ENCODE results near the gene RPL10. TPM values are rescaled to one million over a fixed set of nuclear protein-coding genes. Genes with fewer than 3 reads are reported as not detected.
A peak's percentile ranks its signal among the peaks of the same experiment; 100 is the strongest.
"Not testable (repeated sequence)": the region's sequence is repeated elsewhere in the genome, so short reads cannot be mapped to it uniquely, and the experiment has no call there.

RPL10 gene
- total RNA-seq, 1 experiment from 2014 or later, result 2,466 TPM

DNA sequence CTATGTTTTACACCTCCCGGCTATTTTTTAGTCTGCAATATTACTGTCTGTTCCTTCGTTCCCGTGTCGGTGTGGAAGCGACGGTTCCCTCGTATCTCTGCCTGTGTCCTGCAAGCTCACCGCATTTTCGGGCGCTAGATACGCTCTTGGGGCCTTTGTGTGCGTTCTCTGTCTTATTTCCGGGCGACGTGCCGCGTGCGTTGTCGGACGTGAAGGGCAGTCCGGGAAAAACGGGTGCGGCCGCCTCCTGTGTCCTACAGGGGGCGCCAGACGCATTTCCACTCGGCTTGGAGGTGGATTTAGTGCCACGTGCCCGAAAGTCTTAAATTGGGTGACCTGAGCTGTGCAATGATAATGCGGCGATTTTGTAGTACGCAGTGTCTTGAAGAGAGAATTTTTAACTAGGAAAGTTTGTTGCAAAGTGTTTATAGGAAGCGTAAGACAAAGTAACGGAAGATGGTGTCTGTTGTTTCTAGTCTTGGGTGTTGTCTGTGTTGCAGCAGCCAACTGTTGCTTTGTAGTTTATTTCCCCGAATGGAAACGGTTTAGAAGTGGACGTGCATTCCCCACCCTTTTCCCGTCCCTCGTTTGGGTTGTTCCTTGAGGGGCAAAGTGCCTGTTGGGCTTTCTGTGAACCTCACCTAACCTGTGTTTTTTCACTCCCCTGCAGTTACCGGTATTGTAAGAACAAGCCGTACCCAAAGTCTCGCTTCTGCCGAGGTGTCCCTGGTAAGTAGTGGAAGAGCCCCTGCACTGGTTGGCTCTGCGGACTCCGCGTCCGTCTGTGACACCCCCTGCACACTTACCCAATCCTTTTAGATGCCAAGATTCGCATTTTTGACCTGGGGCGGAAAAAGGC, 720 bp downstream of the RPL10 start:
- intact Hi-C loops (cut with micrococcal nuclease; ENCODE audit: unreplicated experiment) (no loop called here), in situ Hi-C loops (cut with HindIII; ENCODE audit: low pct_unique_long_range_greater_than_20kb, low sequenced_read_pairs) (no loop called here)
- CTCF ChIA-PET, result interaction anchor here (0.8 kb wide), 1 partner anchor 9 kb away, joined by 3 read pairs; no protein-coding TSS in a partner anchor

DNA sequence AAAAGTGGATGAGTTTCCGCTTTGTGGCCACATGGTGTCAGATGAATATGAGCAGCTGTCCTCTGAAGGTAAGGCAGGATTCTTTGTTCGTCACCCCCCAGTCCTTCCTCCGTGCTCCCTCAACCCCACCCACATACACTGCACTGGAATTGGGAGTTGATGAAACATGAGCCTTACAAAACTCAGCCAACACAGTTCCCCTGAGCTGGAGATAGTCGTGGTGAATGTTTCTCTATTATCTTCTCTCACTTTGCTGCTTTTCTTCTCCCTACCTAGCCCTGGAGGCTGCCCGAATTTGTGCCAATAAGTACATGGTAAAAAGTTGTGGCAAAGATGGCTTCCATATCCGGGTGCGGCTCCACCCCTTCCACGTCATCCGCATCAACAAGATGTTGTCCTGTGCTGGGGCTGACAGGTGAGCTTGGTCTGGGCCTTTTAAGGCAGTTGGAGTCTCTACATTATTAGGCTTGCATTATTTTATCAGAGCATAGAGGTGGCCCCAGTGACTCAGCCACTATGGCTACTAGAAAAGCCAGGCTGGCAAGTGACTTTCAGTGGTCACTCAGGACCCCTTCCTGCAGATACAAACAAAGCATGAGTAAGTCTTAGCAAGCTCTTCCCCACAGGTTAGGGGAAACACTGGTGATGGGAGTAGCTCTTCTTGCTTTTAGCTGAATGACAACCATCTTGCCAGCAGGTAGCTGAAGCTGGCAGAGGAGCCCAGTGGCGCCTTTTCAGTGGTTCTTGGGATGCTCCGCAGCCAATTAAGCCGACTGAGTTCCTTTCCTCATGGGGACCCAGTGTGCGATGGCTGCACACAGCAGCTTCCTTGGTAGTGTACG, 1.6 kb downstream of the RPL10 start:
- DNase-seq (ENCODE audit: low read depth, low spot score) (no peak), ATAC-seq (no peak)
- TF ChIP-seq, protein P1, sequence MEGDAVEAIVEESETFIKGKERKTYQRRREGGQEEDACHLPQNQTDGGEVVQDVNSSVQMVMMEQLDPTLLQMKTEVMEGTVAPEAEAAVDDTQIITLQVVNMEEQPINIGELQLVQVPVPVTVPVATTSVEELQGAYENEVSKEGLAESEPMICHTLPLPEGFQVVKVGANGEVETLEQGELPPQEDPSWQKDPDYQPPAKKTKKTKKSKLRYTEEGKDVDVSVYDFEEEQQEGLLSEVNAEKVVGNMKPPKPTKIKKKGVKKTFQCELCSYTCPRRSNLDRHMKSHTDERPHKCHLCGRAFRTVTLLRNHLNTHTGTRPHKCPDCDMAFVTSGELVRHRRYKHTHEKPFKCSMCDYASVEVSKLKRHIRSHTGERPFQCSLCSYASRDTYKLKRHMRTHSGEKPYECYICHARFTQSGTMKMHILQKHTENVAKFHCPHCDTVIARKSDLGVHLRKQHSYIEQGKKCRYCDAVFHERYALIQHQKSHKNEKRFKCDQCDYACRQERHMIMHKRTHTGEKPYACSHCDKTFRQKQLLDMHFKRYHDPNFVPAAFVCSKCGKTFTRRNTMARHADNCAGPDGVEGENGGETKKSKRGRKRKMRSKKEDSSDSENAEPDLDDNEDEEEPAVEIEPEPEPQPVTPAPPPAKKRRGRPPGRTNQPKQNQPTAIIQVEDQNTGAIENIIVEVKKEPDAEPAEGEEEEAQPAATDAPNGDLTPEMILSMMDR (IDR thresholded peaks at IDR 0.05), result no peak
- TF ChIP-seq SIN3A (IDR thresholded peaks at IDR 0.05; ENCODE audit: borderline replicate concordance, insufficient read depth, low read depth, low read length) (no peak), POLR2AphosphoS5 (IDR thresholded peaks at IDR 0.05; ENCODE audit: low read depth, low read length) (no peak), TCF7L2 (IDR thresholded peaks at IDR 0.05; ENCODE audit: low read depth, low read length) (no peak)
- TF ChIP-seq, protein P2, sequence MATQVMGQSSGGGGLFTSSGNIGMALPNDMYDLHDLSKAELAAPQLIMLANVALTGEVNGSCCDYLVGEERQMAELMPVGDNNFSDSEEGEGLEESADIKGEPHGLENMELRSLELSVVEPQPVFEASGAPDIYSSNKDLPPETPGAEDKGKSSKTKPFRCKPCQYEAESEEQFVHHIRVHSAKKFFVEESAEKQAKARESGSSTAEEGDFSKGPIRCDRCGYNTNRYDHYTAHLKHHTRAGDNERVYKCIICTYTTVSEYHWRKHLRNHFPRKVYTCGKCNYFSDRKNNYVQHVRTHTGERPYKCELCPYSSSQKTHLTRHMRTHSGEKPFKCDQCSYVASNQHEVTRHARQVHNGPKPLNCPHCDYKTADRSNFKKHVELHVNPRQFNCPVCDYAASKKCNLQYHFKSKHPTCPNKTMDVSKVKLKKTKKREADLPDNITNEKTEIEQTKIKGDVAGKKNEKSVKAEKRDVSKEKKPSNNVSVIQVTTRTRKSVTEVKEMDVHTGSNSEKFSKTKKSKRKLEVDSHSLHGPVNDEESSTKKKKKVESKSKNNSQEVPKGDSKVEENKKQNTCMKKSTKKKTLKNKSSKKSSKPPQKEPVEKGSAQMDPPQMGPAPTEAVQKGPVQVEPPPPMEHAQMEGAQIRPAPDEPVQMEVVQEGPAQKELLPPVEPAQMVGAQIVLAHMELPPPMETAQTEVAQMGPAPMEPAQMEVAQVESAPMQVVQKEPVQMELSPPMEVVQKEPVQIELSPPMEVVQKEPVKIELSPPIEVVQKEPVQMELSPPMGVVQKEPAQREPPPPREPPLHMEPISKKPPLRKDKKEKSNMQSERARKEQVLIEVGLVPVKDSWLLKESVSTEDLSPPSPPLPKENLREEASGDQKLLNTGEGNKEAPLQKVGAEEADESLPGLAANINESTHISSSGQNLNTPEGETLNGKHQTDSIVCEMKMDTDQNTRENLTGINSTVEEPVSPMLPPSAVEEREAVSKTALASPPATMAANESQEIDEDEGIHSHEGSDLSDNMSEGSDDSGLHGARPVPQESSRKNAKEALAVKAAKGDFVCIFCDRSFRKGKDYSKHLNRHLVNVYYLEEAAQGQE (IDR thresholded peaks at IDR 0.05; ENCODE audit: insufficient read depth in 1 of 2, low read depth in 2 of 2, low read length in 1 of 2), result no peak
- peak overlapping the region; percentile 99 for H3K27ac ChIP-seq (ENCODE audit: low read length)
- CTCF ChIA-PET, result interaction anchor here (0.5 kb wide), 1 partner anchor 100 kb away, joined by 5 read pairs; no protein-coding TSS in a partner anchor
- POLR2A ChIA-PET, result no interaction called here
- peak overlapping the region; percentile 82 to 99 for H3K4me3 ChIP-seq (ENCODE audit: low read depth in 2 of 2, low read length in 2 of 2)
- peaks cover 29% of the 10 kb centered on the region for H3K4me1 ChIP-seq (ENCODE audit: control insufficient read depth, insufficient read depth, low read length)
- peaks cover 10% of the 10 kb centered on the region for H3K36me3 ChIP-seq (ENCODE audit: control insufficient read depth, insufficient read depth, low read length)
- in situ Hi-C loops (cut with HindIII; ENCODE audit: low pct_unique_long_range_greater_than_20kb, low sequenced_read_pairs) (no loop called here), intact Hi-C loops (cut with micrococcal nuclease; ENCODE audit: unreplicated experiment) (no loop called here)
- H3K9me3 ChIP-seq (ENCODE audit: control insufficient read depth, insufficient read depth, low read depth, low read length), result no peaks in the 10 kb centered on the region
- H3K27me3 ChIP-seq (ENCODE audit: control insufficient read depth, insufficient read depth, low read length), result no peaks in the 10 kb centered on the region
- no TSS peak for BruUV-seq (replicated peaks)

More for the DNA sequence above, 720 bp downstream of the RPL10 start:
- peak; percentile 24 for ATAC-seq
- Histone ChIP-seq H3K4me1 (ENCODE audit: control insufficient read depth, insufficient read depth, low read length) (peaks cover 29% of the 10 kb centered on the region), H3K27ac (ENCODE audit: low read length) (peak overlapping the region; percentile 99), H3K9me3 (ENCODE audit: control insufficient read depth, insufficient read depth, low read depth, low read length) (no peaks in the 10 kb centered on the region), H3K27me3 (ENCODE audit: control insufficient read depth, insufficient read depth, low read length) (no peaks in the 10 kb centered on the region), H3K4me3 (ENCODE audit: low read depth in 2 of 2, low read length in 2 of 2) (peak overlapping the region; percentile 82 to 99), H3K36me3 (ENCODE audit: control insufficient read depth, insufficient read depth, low read length) (peaks cover 10% of the 10 kb centered on the region)
- POLR2A ChIA-PET, result interaction anchor here (1.1 to 1.3 kb wide), 2 partner anchors 144 to 148 kb away, joined by 3 read pairs; partner anchors contain the start of genes G6PD and IKBKG
- TF ChIP-seq POLR2AphosphoS5 (IDR thresholded peaks at IDR 0.05; ENCODE audit: low read depth, low read length) (no peak), SIN3A (IDR thresholded peaks at IDR 0.05; ENCODE audit: borderline replicate concordance, insufficient read depth, low read depth, low read length) (no peak), TCF7L2 (IDR thresholded peaks at IDR 0.05; ENCODE audit: low read depth, low read length) (no peak)
- TF ChIP-seq, protein P2 (IDR thresholded peaks at IDR 0.05; ENCODE audit: insufficient read depth in 1 of 2, low read depth in 2 of 2, low read length in 1 of 2), result no peak
- DNase-seq (ENCODE audit: low read depth, low spot score), result no peak
- BruUV-seq (replicated peaks), result TSS peak; percentile 96

GRCh38 chrX:154400369-154400817, 2.2 kb downstream of the RPL10 start:
- POLR2A ChIA-PET; in situ Hi-C loops (cut with HindIII; ENCODE audit: low pct_unique_long_range_greater_than_20kb, low sequenced_read_pairs); intact Hi-C loops (cut with micrococcal nuclease; ENCODE audit: unreplicated experiment); DNase-seq (ENCODE audit: low read depth, low spot score); H3K27me3 ChIP-seq (ENCODE audit: control insufficient read depth, insufficient read depth, low read length); H3K9me3 ChIP-seq (ENCODE audit: control insufficient read depth, insufficient read depth, low read depth, low read length); H3K36me3 ChIP-seq (ENCODE audit: control insufficient read depth, insufficient read depth, low read length); BruUV-seq (replicated peaks); ATAC-seq: not testable (repeated sequence)
- Histone ChIP-seq H3K4me3 (ENCODE audit: low read depth in 2 of 2, low read length in 2 of 2) (peak overlapping the region; percentile 82 to 99), H3K4me1 (ENCODE audit: control insufficient read depth, insufficient read depth, low read length) (peaks cover 29% of the 10 kb centered on the region), H3K27ac (ENCODE audit: low read length) (peak overlapping the region; percentile 99; the same call in 1 of the 2 replicates)
- CTCF ChIA-PET, result interaction anchor here (0.5 kb wide), 1 partner anchor 100 kb away, joined by 5 read pairs; no protein-coding TSS in a partner anchor
